Upper lobe of left lung (tissue), 6 donors: ENCODE measurements around the gene RSL1D1. TPM values are rescaled to one million over a fixed set of nuclear protein-coding genes. Genes with fewer than 3 reads are reported as not detected.

Experiments used
- ATAC-seq, 2 donors: fragments of 200-7000 bp; cut with Tn5 transposase; one replicate each; pipeline ENCODE4 v1.9.1; 2022; ENCODE audit warnings: mild to moderate bottlenecking in 2 of 2, moderate library complexity in 2 of 2; ENCODE audit not compliant: low FRiP score in 2 of 2
- DNase-seq, 2 donors: peaks; one replicate each; pipeline ENCODE4 v3.0.0-alpha.2; 2019 to 2020
- H3K27ac ChIP-seq, 4 donors: fragments of 200-600 bp; sonication (generic); one replicate each; pipeline ENCODE4 v1.5.1; 2016 to 2019
- H3K27me3 ChIP-seq, 4 donors: fragments of 200-600 bp; sonication (generic); one replicate each; pipeline ENCODE4 v1.5.1; 2017 to 2019
- H3K36me3 ChIP-seq, 4 donors: fragments of 200-600 bp; sonication (generic); one replicate each; pipeline ENCODE4 v1.5.1; 2016 to 2019
- H3K4me1 ChIP-seq, 4 donors: fragments of 200-600 bp; sonication (generic); one replicate each; pipeline ENCODE4 v1.5.1; 2018 to 2019
- H3K4me3 ChIP-seq, 4 donors: fragments of 200-600 bp; sonication (generic); one replicate each; pipeline ENCODE4 v1.5.1; 2017 to 2019; ENCODE audit warnings: mild to moderate bottlenecking in 2 of 4, moderate library complexity in 1 of 4
- H3K9me3 ChIP-seq, 4 donors: fragments of 200-600 bp; sonication (generic); one replicate each; pipeline ENCODE4 v1.5.1; 2018 to 2019
- CTCF ChIP-seq, 6 experiments: fragments of 450-650 bp in 4 of 6; fragments of 200-600 bp in 2 of 6; sonication (generic) in 2 of 6; IDR thresholded peaks; one replicate each; pipeline ENCODE4 v1.5.1; 2016 to 2019; ENCODE audit warnings: antibody characterized with exemption in 6 of 6
- EP300 ChIP-seq, 4 donors: sonication (generic); formaldehyde crosslinking; IDR thresholded peaks; one replicate each; pipeline ENCODE4 v1.5.1; 2017; ENCODE audit warnings: antibody characterized with exemption in 4 of 4, control low read depth in 2 of 4
- POLR2A ChIP-seq, 4 donors: fragments of 450-650 bp; IDR thresholded peaks; one replicate each; pipeline ENCODE4 v1.5.1; 2016 to 2017; ENCODE audit warnings: antibody characterized with exemption in 4 of 4, mild to moderate bottlenecking in 2 of 4
- POLR2AphosphoS5 ChIP-seq, 2 donors: sonication (generic); formaldehyde crosslinking; IDR thresholded peaks; one replicate each; pipeline ENCODE4 v1.5.1; 2017; ENCODE audit warnings: antibody characterized with exemption in 2 of 2
- WGBS, 2 donors: methylation state at CpG; one replicate each; pipeline ENCODE4 v1.1.5; 2017 to 2018; 5-methylcytosine and 5-hydroxymethylcytosine counted together
- total RNA-seq, 6 donors: library from RNA; depleted of rRNA in 4 of 6; stranded (reverse); fragments of >200 nt in 4 of 6; gene quantifications; one replicate each; pipeline versions ENCODE4 v1.1.0 to v1.2.1, GENCODE V29; 2016 to 2021
- donor health status: DM: no; HTN: no; CAD: no; lungs with moderate emphysema.
- donor health status: DM: no; HTN: yes; CAD: no; lungs with severe emphysema.

The RSL1D1 gene
- total RNA-seq, 6 donors from 2014 or later = 77.8 to 121 (median 108) TPM

- DNase-seq (no peak), ATAC-seq (no peak)
- Histone ChIP-seq H3K27me3 (no peaks in the 10 kb centered on the region), H3K36me3 (peaks cover 78 to 98% (median 92%) of the 10 kb centered on the region in 4 donors), H3K9me3 (no peaks in the 10 kb centered on the region), H3K4me3 (no peak overlapping the region), H3K27ac (no peak overlapping the region), H3K4me1 (no peaks in the 10 kb centered on the region)
- 94 to 96% methylated on average over 7 of the region's 7 CpGs for WGBS, 2 donors
- TF ChIP-seq POLR2A (IDR thresholded peaks at IDR 0.05) (no peak), CTCF (IDR thresholded peaks at IDR 0.05) (no peak), POLR2AphosphoS5 (IDR thresholded peaks at IDR 0.05) (no peak), EP300 (IDR thresholded peaks at IDR 0.05) (no peak)
Observed at GRCh38 chr16:11841026-11841425, 10.3 kb downstream of the RSL1D1 start.

GRCh38 chr16:11836650-11837244 is 14.6 kb downstream of the RSL1D1 start:
- H3K4me3 ChIP-seq = no peak overlapping the region
- 95% methylated on average over 7 of the region's 7 CpGs for WGBS, 2 donors
- ATAC-seq (no peak), DNase-seq (no peak)
- H3K27me3 ChIP-seq = no peaks in the 10 kb centered on the region
- no peaks in the 10 kb centered on the region for H3K9me3 ChIP-seq
- TF ChIP-seq POLR2A (IDR thresholded peaks at IDR 0.05) (no peak), CTCF (IDR thresholded peaks at IDR 0.05) (no peak), EP300 (IDR thresholded peaks at IDR 0.05) (no peak), POLR2AphosphoS5 (IDR thresholded peaks at IDR 0.05) (no peak)
- H3K4me1 ChIP-seq = peaks cover 0 to 3% (median 0%) of the 10 kb centered on the region in 4 donors
- peaks cover 45 to 61% (median 59%) of the 10 kb centered on the region in 4 donors for H3K36me3 ChIP-seq
- no peak overlapping the region for H3K27ac ChIP-seq

GRCh38 chr16:11835891-11836649 is 15.3 kb downstream of the RSL1D1 start:
- H3K27me3 ChIP-seq = no peaks in the 10 kb centered on the region
- DNase-seq (no peak), ATAC-seq (no peak)
- no peak for TF ChIP-seq POLR2A (IDR thresholded peaks at IDR 0.05)
- TF ChIP-seq EP300 (IDR thresholded peaks at IDR 0.05) = no peak
- TF ChIP-seq POLR2AphosphoS5 (IDR thresholded peaks at IDR 0.05) = no peak
- TF ChIP-seq CTCF (IDR thresholded peaks at IDR 0.05) = no peak
- H3K4me3 ChIP-seq = no peak overlapping the region
- no peak overlapping the region for H3K27ac ChIP-seq
- WGBS, 2 donors = 63 to 73% methylated on average over 9 of the region's 9 CpGs
- H3K4me1 ChIP-seq = peaks cover 0 to 3% (median 0%) of the 10 kb centered on the region in 4 donors
- H3K9me3 ChIP-seq = no peaks in the 10 kb centered on the region
- peaks cover 40 to 54% (median 52%) of the 10 kb centered on the region in 4 donors for H3K36me3 ChIP-seq

GRCh38 chr16:11835309-11835708 is 16.0 kb downstream of the RSL1D1 start:
- peaks cover 0 to 3% (median 0%) of the 10 kb centered on the region in 4 donors for H3K4me1 ChIP-seq
- H3K27me3 ChIP-seq = no peaks in the 10 kb centered on the region
- no peak for ATAC-seq
- no peaks in the 10 kb centered on the region for H3K9me3 ChIP-seq
- H3K27ac ChIP-seq = no peak overlapping the region
- H3K36me3 ChIP-seq = peaks cover 38 to 46% (median 44%) of the 10 kb centered on the region in 4 donors
- TF ChIP-seq POLR2AphosphoS5 (IDR thresholded peaks at IDR 0.05) (no peak), EP300 (IDR thresholded peaks at IDR 0.05) (no peak), CTCF (IDR thresholded peaks at IDR 0.05) (no peak), POLR2A (IDR thresholded peaks at IDR 0.05) (no peak)
- 86 to 90% methylated on average over 3 to 4 of the region's 4 CpGs for WGBS, 2 donors
- H3K4me3 ChIP-seq = no peak overlapping the region
- no peak for DNase-seq
